HEK293 (cell line): ENCODE results near the gene SYNGR4.

Experiments
- GFI1B ChIP-seq: fragments of 450-650 bp; formaldehyde crosslinking; IDR thresholded peaks from 2 replicates; pipeline ENCODE4 v1.5.1; 2016; ENCODE audit warnings: missing biosample characterization, missing genetic modification characterization
- IKZF3 ChIP-seq: fragments of 450-650 bp; IDR thresholded peaks from 2 replicates; pipeline ENCODE4 v1.5.0; 2018; ENCODE audit warnings: missing biosample characterization, mild to moderate bottlenecking, missing genetic modification characterization, moderate library complexity
- SP2 ChIP-seq: fragments of 450-650 bp; formaldehyde crosslinking; IDR thresholded peaks from 2 replicates; pipeline ENCODE4 v1.5.1; 2016; ENCODE audit warnings: missing biosample characterization, missing genetic modification characterization
- ZBTB21 ChIP-seq: fragments of 450-650 bp; formaldehyde crosslinking; IDR thresholded peaks from 2 replicates; pipeline ENCODE4 v1.5.1; 2017; ENCODE audit warnings: missing biosample characterization, missing genetic modification characterization
- ZFHX2 ChIP-seq: fragments of 450-650 bp; formaldehyde crosslinking; conservative IDR thresholded peaks from 2 replicates; pipeline ENCODE4 v1.5.1; 2016; ENCODE audit warnings: missing biosample characterization, missing genetic modification characterization
- ZFP37 ChIP-seq: fragments of 450-650 bp; formaldehyde crosslinking; IDR thresholded peaks from 2 replicates; pipeline ENCODE4 v1.5.1; 2016; ENCODE audit warnings: missing biosample characterization, missing genetic modification characterization
- ZNF133 ChIP-seq: fragments of 450-650 bp; formaldehyde crosslinking; IDR thresholded peaks from 2 replicates; pipeline ENCODE4 v1.5.1; 2016; ENCODE audit warnings: missing biosample characterization, missing genetic modification characterization
- ZNF16 ChIP-seq: fragments of 450-650 bp; formaldehyde crosslinking; IDR thresholded peaks from 2 replicates; pipeline ENCODE4 v1.5.1; 2016; ENCODE audit warnings: low read depth, missing biosample characterization, missing genetic modification characterization
- ZNF174 ChIP-seq: fragments of 450-650 bp; formaldehyde crosslinking; IDR thresholded peaks from 2 replicates; pipeline ENCODE4 v1.5.0; 2017; ENCODE audit warnings: missing biosample characterization, mild to moderate bottlenecking, missing genetic modification characterization
- ZNF2 ChIP-seq: fragments of 450-650 bp; formaldehyde crosslinking; IDR thresholded peaks from 2 replicates; pipeline ENCODE4 v1.5.1; 2016; ENCODE audit warnings: missing biosample characterization, missing genetic modification characterization
- ZNF221 ChIP-seq: fragments of 450-650 bp; formaldehyde crosslinking; IDR thresholded peaks from 2 replicates; pipeline ENCODE4 v1.5.1; 2017; ENCODE audit warnings: missing biosample characterization, missing genetic modification characterization, borderline replicate concordance
- ZNF24 ChIP-seq: fragments of 450-650 bp; formaldehyde crosslinking; IDR thresholded peaks from 2 replicates; pipeline ENCODE4 v1.5.1; 2016; ENCODE audit warnings: missing biosample characterization, missing genetic modification characterization
- ZNF341 ChIP-seq: fragments of 450-650 bp; formaldehyde crosslinking; IDR thresholded peaks from 2 replicates; pipeline ENCODE4; 2016; ENCODE audit warnings: low read depth, missing biosample characterization, missing genetic modification characterization
- ZNF423 ChIP-seq: fragments of 450-650 bp; formaldehyde crosslinking; IDR thresholded peaks from 2 replicates; pipeline ENCODE4 v1.5.1; 2016; ENCODE audit warnings: missing biosample characterization, missing genetic modification characterization
- ZNF521 ChIP-seq: fragments of 450-650 bp; formaldehyde crosslinking; IDR thresholded peaks from 2 replicates; pipeline ENCODE4 v1.5.1; 2017; ENCODE audit warnings: missing biosample characterization, mild to moderate bottlenecking, missing genetic modification characterization
- ZNF555 ChIP-seq: fragments of 450-650 bp; formaldehyde crosslinking; conservative IDR thresholded peaks from 2 replicates; pipeline ENCODE4 v1.5.1; 2017; ENCODE audit warnings: missing biosample characterization, mild to moderate bottlenecking, missing genetic modification characterization, inconsistent platforms
- ZNF658 ChIP-seq: fragments of 450-650 bp; formaldehyde crosslinking; IDR thresholded peaks from 2 replicates; pipeline ENCODE4; 2016; ENCODE audit warnings: missing biosample characterization, missing genetic modification characterization
- ZNF660 ChIP-seq: fragments of 450-650 bp; IDR thresholded peaks from 2 replicates; pipeline ENCODE4 v1.5.1; 2018; ENCODE audit warnings: missing biosample characterization, mild to moderate bottlenecking, missing genetic modification characterization
- ZNF707 ChIP-seq: fragments of 450-650 bp; formaldehyde crosslinking; IDR thresholded peaks from 2 replicates; pipeline ENCODE4 v1.5.1; 2016; ENCODE audit warnings: missing biosample characterization, missing genetic modification characterization
- ZNF830 ChIP-seq: fragments of 450-650 bp; IDR thresholded peaks from 2 replicates; pipeline ENCODE4 v1.5.0; 2018; ENCODE audit warnings: missing biosample characterization, missing genetic modification characterization, low read depth, mild to moderate bottlenecking, moderate library complexity
- ZSCAN23 ChIP-seq: fragments of 450-650 bp; formaldehyde crosslinking; IDR thresholded peaks from 2 replicates; pipeline ENCODE4 v1.5.1; 2016; ENCODE audit warnings: missing biosample characterization, missing genetic modification characterization
- ZXDB ChIP-seq: fragments of 450-650 bp; formaldehyde crosslinking; IDR thresholded peaks from 2 replicates; pipeline ENCODE4 v1.5.1; 2016; ENCODE audit warnings: missing biosample characterization, missing genetic modification characterization
- TF ChIP-seq, protein P1 (sequence below): fragments of 450-650 bp; IDR thresholded peaks from 2 replicates; pipeline ENCODE4 v1.5.1; 2018; ENCODE audit warnings: missing biosample characterization, mild to moderate bottlenecking, missing genetic modification characterization
- TF ChIP-seq, protein P2 (sequence below): fragments of 450-650 bp; formaldehyde crosslinking; IDR thresholded peaks from 2 replicates; pipeline ENCODE4 v1.5.1; 2017; ENCODE audit warnings: missing biosample characterization, missing genetic modification characterization
- TF ChIP-seq, protein P3 (sequence below): fragments of 450-650 bp; formaldehyde crosslinking; IDR thresholded peaks from 2 replicates; pipeline ENCODE4 v1.5.1; 2017; ENCODE audit warnings: missing biosample characterization, missing genetic modification characterization
- TF ChIP-seq, protein P4 (sequence below): fragments of 450-650 bp; formaldehyde crosslinking; IDR thresholded peaks from 2 replicates; pipeline ENCODE4 v1.5.1; 2017; ENCODE audit warnings: missing biosample characterization, missing genetic modification characterization
- TF ChIP-seq, protein P5 (sequence below): fragments of 450-650 bp; formaldehyde crosslinking; IDR thresholded peaks from 2 replicates; pipeline ENCODE4 v1.5.1; 2016; ENCODE audit warnings: missing biosample characterization, missing genetic modification characterization
- TF ChIP-seq, protein P6 (sequence below): fragments of 450-650 bp; formaldehyde crosslinking; IDR thresholded peaks from 2 replicates; pipeline ENCODE4 v1.5.1; 2016; ENCODE audit warnings: missing biosample characterization, missing genetic modification characterization
- TF ChIP-seq, protein P7 (sequence below): fragments of 450-650 bp; formaldehyde crosslinking; IDR thresholded peaks from 2 replicates; pipeline ENCODE4 v1.5.1; 2016; ENCODE audit warnings: missing biosample characterization, missing genetic modification characterization

The SYNGR4 gene

DNA sequence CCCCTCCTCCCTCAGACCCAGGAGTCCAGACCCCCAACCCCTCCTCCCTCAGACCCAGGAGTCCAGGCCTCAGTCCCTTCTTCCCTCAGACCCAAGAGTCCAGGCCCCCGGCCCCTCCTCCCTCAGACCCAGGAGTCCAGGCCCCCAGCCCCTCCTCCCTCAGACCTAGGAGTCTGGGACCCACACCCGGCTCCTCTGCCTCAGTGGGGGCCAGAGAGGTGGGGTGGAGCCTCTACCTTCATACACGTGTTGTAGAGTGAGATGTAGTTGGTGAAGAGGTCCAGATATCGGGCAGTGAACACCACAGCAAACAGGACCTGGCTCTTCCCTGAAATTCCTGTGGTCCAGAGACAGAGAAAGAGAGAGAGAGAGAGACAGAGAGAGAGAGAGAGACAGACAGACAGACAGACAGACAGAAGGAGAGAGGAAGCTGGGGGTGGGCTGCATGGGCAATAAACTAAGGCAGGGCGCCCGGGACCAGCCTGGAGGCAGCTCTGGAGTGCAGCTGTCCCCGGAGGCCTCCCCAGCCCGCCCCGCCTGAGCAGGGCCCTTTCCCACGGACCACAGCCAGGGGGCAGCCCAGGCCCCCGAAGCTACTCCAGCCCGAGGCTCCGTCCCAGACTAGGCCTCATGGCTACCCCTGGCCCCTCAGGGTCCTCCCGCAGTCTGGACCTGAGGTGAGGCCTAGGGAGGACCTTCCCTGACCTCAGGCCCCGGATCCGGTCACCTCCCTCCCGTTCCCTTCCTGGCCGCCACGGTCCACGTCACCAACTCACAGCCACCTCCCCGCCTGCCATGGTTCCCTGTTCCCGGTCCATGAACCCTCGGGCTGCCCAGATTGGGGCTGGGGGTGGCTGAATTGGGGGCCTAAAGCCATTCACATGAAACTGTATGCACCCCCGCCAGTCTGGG lies 26.3 kb downstream of the SYNGR4 start (continued):
- TF ChIP-seq ZSCAN23 (tag by site-specific recombination) (no peak), ZNF24 (tag by site-specific recombination) (peak; percentile 88), ZNF660 (peak; percentile 96), ZNF16 (tag by site-specific recombination) (peak; percentile 41; the same call in 1 of the 2 replicates), ZNF341 (tag by site-specific recombination) (peak; percentile 83), ZNF133 (tag by site-specific recombination) (no peak), ZBTB21 (tag by site-specific recombination) (no peak), ZXDB (tag by site-specific recombination) (peak; percentile 94), SP2 (tag by site-specific recombination) (0 out of 2 replicates have a peak, but pooled peaks have one; percentile 19), ZFHX2 (tag by site-specific recombination) (no peak; the same call in 1 of the 2 replicates), ZNF830 (tag by site-specific recombination) (no peak), IKZF3 (tag by site-specific recombination) (peak; percentile 70; the same call in 1 of the 2 replicates), ZNF423 (tag by site-specific recombination) (no peak), GFI1B (tag by site-specific recombination) (no peak), ZNF221 (0 out of 2 replicates have a peak, but pooled peaks have one; percentile 16), ZNF555 (tag by site-specific recombination) (no peak), ZNF707 (tag by site-specific recombination) (no peak), ZNF2 (tag by site-specific recombination) (peak; percentile 79), ZNF521 (no peak), ZNF174 (tag by site-specific recombination) (no peak), ZNF658 (tag by site-specific recombination) (no peak), ZFP37 (tag by site-specific recombination) (peak; percentile 98)
- TF ChIP-seq, protein P1, sequence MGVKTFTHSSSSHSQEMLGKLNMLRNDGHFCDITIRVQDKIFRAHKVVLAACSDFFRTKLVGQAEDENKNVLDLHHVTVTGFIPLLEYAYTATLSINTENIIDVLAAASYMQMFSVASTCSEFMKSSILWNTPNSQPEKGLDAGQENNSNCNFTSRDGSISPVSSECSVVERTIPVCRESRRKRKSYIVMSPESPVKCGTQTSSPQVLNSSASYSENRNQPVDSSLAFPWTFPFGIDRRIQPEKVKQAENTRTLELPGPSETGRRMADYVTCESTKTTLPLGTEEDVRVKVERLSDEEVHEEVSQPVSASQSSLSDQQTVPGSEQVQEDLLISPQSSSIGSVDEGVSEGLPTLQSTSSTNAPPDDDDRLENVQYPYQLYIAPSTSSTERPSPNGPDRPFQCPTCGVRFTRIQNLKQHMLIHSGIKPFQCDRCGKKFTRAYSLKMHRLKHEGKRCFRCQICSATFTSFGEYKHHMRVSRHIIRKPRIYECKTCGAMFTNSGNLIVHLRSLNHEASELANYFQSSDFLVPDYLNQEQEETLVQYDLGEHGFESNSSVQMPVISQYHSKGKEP (tag by site-specific recombination): no peak
- TF ChIP-seq, protein P2, sequence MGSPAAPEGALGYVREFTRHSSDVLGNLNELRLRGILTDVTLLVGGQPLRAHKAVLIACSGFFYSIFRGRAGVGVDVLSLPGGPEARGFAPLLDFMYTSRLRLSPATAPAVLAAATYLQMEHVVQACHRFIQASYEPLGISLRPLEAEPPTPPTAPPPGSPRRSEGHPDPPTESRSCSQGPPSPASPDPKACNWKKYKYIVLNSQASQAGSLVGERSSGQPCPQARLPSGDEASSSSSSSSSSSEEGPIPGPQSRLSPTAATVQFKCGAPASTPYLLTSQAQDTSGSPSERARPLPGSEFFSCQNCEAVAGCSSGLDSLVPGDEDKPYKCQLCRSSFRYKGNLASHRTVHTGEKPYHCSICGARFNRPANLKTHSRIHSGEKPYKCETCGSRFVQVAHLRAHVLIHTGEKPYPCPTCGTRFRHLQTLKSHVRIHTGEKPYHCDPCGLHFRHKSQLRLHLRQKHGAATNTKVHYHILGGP: peak; percentile 43; the same call in 1 of the 2 replicates
- TF ChIP-seq, protein P3, sequence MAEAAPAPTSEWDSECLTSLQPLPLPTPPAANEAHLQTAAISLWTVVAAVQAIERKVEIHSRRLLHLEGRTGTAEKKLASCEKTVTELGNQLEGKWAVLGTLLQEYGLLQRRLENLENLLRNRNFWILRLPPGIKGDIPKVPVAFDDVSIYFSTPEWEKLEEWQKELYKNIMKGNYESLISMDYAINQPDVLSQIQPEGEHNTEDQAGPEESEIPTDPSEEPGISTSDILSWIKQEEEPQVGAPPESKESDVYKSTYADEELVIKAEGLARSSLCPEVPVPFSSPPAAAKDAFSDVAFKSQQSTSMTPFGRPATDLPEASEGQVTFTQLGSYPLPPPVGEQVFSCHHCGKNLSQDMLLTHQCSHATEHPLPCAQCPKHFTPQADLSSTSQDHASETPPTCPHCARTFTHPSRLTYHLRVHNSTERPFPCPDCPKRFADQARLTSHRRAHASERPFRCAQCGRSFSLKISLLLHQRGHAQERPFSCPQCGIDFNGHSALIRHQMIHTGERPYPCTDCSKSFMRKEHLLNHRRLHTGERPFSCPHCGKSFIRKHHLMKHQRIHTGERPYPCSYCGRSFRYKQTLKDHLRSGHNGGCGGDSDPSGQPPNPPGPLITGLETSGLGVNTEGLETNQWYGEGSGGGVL (tag by site-specific recombination): no peak; the same call in 1 of the 2 replicates
- TF ChIP-seq, protein P4, sequence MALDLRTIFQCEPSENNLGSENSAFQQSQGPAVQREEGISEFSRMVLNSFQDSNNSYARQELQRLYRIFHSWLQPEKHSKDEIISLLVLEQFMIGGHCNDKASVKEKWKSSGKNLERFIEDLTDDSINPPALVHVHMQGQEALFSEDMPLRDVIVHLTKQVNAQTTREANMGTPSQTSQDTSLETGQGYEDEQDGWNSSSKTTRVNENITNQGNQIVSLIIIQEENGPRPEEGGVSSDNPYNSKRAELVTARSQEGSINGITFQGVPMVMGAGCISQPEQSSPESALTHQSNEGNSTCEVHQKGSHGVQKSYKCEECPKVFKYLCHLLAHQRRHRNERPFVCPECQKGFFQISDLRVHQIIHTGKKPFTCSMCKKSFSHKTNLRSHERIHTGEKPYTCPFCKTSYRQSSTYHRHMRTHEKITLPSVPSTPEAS (tag by site-specific recombination): peak; percentile 50; the same call in 1 of the 2 replicates
- TF ChIP-seq, protein P5, sequence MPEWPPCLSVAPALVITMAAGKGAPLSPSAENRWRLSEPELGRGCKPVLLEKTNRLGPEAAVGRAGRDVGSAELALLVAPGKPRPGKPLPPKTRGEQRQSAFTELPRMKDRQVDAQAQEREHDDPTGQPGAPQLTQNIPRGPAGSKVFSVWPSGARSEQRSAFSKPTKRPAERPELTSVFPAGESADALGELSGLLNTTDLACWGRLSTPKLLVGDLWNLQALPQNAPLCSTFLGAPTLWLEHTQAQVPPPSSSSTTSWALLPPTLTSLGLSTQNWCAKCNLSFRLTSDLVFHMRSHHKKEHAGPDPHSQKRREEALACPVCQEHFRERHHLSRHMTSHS (tag by site-specific recombination): no peak
- TF ChIP-seq, protein P6, sequence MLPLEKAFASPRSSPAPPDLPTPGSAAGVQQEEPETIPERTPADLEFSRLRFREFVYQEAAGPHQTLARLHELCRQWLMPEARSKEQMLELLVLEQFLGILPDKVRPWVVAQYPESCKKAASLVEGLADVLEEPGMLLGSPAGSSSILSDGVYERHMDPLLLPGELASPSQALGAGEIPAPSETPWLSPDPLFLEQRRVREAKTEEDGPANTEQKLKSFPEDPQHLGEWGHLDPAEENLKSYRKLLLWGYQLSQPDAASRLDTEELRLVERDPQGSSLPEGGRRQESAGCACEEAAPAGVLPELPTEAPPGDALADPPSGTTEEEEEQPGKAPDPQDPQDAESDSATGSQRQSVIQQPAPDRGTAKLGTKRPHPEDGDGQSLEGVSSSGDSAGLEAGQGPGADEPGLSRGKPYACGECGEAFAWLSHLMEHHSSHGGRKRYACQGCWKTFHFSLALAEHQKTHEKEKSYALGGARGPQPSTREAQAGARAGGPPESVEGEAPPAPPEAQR: no peak
- TF ChIP-seq, protein P7, sequence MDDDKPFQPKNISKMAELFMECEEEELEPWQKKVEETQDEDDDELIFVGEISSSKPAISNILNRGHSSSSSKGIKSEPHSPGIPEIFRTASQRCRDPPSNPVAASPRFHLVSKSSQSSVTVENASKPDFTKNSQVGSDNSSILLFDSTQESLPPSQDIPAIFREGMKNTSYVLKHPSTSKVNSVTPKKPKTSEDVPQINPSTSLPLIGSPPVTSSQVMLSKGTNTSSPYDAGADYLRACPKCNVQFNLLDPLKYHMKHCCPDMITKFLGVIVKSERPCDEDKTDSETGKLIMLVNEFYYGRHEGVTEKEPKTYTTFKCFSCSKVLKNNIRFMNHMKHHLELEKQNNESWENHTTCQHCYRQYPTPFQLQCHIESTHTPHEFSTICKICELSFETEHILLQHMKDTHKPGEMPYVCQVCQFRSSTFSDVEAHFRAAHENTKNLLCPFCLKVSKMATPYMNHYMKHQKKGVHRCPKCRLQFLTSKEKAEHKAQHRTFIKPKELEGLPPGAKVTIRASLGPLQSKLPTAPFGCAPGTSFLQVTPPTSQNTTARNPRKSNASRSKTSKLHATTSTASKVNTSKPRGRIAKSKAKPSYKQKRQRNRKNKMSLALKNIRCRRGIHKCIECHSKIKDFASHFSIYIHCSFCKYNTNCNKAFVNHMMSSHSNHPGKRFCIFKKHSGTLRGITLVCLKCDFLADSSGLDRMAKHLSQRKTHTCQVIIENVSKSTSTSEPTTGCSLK (tag by site-specific recombination): no peak
